Measurements from ENCODE around the gene MRPL1. TPM values are rescaled to one million over a fixed set of nuclear protein-coding genes. Genes with fewer than 3 reads are reported as not detected.

The MRPL1 gene
- total RNA-seq, 4 donors from 2014 or later = 12.8 to 28.2 (median 17.2) TPM

- intact Hi-C loops (cut with DNase I; ENCODE audit: low total_unique reads) = no loop called here
- no peak overlapping the region for H3K4me3 ChIP-seq (ENCODE audit: low read depth, poor library complexity, severe bottlenecking)
- DNase-seq (ENCODE audit: low spot score in 2 of 2) = no peak
- TF ChIP-seq POLR2A (IDR thresholded peaks at IDR 0.05) (no peak), CTCF (IDR thresholded peaks at IDR 0.05) (no peak)
- 26 to 38% methylated on average over 1 of the region's 1 CpG for WGBS, 2 donors
Measured at GRCh38 chr4:78001531-78001930, 138.9 kb downstream of the MRPL1 start.

GRCh38 chr4:78002260-78002659 is 139.6 kb downstream of the MRPL1 start:
- intact Hi-C loops (cut with DNase I; ENCODE audit: low total_unique reads) = no loop called here
- no peak overlapping the region for H3K4me3 ChIP-seq (ENCODE audit: low read depth, poor library complexity, severe bottlenecking)
- no peak for DNase-seq (ENCODE audit: low spot score in 2 of 2)
- TF ChIP-seq CTCF (IDR thresholded peaks at IDR 0.05) (no peak), POLR2A (IDR thresholded peaks at IDR 0.05) (no peak)
- WGBS, 2 donors = 52 to 59% methylated on average over 4 of the region's 4 CpGs

Other genes with a start within 250 kb of the MRPL1 start
- 10 to 100 TPM; 27.7 to 35.5 (median 33.0) TPM for gene CNOT6L, start 43.5 kb upstream of the MRPL1 start, total RNA-seq
- gene FRAS1, start 194.5 kb downstream of the MRPL1 start, total RNA-seq = 1 to 10 TPM in 3 of 4 donors, under 1 TPM in 1; 0.83 to 5.3 (median 3.0) TPM

Data from lower leg skin (tissue), 4 donors.